Activated CD4-positive, CD25-positive, alpha-beta regulatory T cell treated with anti-CD3 and anti-CD28 coated beads, Interleukin-2, amount 50 U/mL, for 24 hours (primary cell): Measurements from ENCODE around the gene IGSF21.

Experiments
- ATAC-seq, 2 donors: fragments of 150-1000 bp; cut with Tn5 transposase; one replicate each; pipeline ENCODE4 v1.10.0; 2021; ENCODE audit warnings: mild to moderate bottlenecking in 1 of 2, moderate library complexity in 1 of 2

The IGSF21 gene

DNA sequence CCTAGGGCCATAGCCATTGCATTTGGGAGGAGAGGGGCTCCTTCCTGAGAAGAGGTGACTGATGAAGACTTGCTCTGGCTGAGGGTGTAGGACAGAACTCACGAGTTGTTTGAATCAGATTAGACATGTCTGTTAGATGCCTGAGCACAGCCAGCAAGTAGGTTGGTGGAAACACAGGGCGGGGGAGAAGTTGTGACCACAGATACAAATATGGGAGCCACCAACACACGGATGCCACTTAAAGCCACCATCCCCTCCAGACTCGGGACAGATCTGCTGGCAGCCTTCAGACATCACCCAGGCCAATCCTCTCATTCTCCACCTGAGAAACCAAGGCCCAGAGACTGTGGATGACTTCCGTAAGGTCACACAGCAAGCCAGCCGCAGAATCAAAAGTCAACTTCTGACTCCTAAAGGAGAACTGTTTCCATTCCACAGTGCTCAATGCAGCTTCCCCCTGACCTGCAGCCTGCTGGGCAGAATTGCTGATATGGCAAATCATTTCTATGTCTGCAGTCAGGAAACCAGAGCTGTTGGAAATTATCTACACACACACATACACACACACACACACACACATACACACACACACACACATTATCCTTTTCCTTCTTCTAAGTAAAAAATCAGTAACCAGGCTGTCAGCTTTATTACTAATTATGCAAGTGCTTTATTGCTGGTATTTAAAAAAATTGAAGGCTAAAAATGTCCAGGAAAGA is 196.7 kb downstream of the IGSF21 start:
- no peak for ATAC-seq

DNA sequence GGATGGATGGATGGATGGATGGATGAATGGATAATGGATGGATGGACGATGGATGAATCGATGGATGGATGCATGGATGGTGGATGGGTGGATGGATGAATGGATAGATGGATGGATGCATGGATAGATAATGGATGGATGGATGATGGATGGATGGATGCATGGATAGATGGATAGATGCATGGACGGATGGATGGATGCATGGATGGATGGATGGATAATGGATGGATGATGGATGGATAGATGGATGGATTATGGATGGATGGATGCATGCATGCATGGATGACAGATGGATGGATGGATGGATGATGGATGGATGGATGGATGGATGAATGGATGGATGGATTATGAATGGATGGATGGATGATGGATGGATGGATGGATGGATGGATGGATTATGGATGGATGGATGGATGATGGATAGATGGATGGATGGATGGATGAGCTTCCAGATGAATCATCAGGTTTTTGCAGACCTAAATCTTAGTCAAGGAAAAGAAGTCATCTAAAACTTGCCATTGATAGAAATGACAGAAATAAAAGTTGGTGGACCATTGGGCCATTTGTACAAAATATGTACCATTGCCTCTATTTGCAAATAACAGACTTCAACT is 197.7 kb downstream of the IGSF21 start:
- ATAC-seq: no peak

DNA sequence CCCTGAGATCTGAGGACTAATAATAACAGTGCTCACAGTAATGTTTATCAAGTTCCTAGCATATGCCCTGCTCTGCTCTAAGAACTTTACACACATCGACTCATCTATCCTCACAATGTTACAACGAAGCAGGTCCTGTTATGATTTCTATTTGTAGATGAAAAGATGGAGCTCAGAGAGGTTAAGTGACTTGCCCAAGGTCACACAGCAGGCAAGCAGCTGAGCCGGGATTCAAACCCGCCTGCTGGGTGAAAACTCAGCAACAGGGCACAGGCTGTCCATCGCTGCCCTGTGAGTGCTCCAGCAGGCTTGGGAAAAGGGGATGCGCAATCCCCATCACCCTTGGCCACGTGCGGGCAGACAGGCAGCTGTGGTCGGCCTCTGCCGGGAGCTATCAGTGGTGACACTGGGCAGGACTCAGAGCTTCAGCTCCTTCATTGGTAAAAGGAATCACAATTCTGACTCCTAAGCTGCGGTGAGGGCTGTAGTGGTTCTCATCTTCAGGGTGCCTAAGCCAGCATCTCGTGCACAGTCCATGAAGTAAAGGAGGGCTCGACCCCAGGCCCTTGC is 199.8 kb downstream of the IGSF21 start:
- ATAC-seq: no peak

DNA sequence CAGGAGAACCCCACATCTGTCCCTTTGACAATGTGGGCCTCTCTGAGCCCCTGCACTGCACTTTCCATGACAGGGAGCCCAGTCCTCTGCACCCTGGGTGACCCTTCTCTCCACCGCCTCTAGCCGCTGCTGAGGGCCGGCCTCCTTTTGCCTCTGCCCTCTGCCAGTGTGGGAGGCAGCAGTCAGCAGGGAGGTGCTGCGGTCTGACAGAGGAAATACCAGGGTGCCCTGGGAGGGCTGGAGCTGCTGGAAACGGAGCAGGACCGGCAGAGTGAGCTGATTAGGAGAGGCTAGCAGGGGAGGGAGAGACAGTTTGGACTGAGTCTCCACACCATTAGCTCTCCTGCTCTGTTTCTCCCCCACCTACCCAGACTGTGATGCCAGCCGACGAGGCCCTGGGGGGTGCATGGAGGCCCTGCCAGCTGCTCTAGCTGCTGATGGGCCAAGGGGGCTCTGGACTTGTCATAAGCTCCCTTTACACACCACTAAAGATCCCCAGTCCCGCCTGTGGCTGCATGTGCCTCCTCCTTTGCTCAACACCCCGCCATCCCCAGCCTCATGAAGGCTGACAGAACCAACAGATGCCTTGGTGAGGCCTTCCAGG is 202.1 kb downstream of the IGSF21 start:
- no peak for ATAC-seq

DNA sequence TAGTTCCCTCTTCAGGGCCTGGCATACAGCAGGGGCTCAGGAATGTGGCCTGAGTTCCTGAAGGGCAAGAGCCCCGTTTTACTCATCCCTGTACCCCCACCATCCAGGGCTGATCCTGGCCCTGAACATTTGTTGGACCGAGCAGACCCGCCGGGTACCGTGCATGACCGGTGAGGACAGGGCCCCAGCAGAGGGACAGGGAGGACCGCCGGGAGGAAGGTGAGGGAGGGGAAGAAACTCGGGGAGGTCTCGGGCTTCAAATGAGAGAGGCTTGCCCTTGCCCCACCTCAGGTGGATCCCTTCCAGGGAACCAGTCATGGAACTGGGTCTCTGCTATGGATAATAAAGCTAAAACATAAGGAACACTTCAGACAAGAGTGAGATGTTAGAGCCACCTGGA is 205.4 kb downstream of the IGSF21 start:
- ATAC-seq: no peak

DNA sequence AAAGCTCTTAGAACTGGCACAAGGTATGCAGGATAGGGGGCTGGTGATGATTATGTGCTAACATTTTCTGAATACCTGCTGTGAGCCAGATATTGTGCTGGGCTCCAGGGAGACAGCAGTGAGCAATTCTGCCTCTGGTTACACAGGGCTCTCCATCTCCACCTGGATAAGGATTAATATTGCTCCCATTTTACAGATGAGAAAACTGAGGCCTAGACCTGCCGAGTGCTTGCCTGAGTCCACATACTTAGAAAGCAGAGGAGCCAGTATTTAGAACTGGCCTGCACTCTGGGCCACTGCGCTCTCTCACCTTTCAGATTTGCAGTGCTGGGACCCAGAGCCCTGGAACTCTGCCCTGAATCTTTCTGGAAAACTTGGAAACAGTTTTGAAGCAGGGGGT is 205.9 kb downstream of the IGSF21 start:
- ATAC-seq: no peak

DNA sequence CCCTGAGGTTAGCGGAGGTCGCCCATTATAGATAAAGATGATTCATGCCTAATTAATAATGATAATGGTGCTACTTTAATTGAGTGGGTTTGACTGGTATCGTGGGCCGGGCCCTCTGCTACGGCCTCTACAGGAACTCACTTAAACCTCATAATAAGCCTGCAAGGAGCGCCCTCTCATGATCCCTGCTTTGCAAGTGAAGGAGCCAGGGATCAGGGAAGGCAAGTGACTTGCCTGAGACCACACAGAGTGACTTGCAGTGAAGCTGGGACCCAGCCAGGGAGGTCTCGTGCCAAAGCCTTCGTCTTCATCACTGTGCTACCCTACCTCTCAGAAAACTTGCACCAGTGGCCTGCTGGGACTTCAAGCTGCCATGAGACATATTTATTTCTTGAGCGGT is 206.8 kb downstream of the IGSF21 start:
- no peak for ATAC-seq

DNA sequence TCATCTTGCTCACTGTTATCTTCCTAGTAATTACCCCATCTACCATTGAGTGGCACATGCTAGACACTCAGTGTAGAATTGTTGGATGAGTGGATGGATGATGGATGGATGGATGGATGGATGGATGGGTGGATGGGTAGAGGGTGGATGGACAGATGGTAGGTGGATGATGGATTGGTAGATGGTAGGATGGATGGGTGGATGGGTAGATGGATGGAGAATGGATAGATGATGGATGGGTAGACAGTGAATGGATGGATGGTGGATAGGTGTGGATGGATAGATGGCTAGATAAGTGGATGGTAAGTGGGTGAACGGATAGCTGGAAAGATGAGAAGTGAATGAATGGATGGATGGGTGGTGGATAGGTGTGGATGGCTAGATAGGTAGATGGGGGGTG is 207.9 kb downstream of the IGSF21 start:
- ATAC-seq: no peak

DNA sequence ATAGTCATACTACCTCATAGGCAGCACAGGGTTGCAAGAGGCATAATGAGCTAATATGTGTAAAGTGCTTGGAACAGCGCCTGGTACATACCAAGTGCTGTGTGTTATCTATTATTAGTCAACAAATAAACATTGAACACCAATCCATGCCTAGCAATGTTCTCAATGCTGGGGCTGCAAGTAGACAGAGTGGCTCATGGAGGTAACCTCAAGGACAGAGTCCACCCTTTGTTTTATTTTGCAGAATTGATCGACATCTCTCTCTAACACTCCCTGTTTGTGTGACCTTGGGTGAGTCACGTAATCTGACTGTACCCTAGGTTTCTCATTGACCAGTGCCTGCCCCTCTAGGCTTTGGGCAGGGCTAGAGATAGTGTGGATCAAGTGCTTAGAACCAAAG is 209.2 kb downstream of the IGSF21 start:
- no peak for ATAC-seq

DNA sequence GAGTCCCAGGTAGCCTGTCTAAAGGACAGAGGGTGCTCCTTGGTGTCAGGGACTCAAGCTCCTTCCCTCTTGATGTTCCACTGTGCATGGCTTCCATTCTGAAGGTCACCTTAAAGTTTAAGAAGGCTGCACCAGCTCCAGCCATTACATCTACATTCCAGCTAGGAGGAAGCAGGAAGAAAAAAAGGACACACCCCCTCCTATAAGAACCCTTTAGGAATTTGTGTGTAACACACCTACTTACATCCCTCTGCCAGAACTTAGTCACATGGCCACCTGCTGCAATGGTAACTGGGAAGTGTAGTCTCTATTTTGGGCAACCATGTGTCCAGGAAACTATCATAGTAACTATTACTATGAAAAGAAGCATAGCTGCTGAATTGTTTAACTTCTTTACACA is 211.5 kb downstream of the IGSF21 start:
- ATAC-seq: no peak

DNA sequence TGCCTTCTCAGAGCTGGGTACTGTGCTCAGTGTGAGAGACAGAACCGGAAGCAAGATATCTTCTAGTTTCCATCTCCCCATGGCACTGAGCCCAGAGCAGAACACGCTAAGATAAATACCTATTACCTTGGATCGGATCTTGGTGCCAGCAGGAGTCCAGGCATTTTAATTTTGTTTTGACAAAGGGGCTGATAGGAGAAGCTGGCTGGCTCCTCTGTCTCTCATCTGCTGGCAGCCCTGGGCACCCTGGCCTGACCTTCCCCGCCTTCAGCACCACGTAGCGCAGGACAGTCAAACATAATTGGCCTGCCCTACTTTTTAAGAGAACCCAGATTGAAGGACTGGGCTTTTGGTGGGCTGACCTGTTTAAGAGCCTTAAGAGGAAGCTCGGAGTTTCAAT is 212.5 kb downstream of the IGSF21 start:
- no peak for ATAC-seq

DNA sequence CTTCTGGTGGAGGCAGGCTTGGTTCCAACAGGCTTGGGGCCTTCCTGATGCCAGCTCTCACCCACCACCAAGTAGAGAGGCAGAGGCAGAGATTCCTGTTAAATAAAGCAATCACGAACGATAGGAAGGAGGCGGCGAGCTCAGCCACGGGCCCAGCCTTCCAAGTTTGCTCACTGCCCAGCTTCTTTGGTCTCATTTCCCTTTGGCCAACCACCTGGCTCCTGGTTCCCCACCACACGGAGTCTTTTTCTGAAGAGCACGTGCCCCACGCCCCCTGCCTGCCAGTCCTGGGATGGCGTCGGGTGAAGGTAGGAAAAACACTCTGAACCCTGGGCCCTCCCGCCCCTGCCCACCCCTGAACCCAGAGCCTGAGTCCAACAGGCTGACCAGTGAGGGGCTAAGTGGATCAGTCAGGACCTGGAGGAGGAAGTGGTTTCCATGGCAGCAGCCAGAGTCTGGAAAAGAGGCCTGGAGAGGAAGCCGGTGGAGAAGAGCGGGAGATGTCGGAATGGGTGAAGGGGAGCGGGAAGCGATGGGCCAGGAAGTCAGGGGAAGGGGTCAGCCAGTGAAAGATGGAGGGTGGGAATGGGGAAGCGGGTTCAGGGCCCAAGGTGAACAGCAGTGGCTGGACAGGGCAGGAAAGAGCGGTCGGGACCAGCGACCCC is 214.9 kb downstream of the IGSF21 start:
- ATAC-seq: no peak

DNA sequence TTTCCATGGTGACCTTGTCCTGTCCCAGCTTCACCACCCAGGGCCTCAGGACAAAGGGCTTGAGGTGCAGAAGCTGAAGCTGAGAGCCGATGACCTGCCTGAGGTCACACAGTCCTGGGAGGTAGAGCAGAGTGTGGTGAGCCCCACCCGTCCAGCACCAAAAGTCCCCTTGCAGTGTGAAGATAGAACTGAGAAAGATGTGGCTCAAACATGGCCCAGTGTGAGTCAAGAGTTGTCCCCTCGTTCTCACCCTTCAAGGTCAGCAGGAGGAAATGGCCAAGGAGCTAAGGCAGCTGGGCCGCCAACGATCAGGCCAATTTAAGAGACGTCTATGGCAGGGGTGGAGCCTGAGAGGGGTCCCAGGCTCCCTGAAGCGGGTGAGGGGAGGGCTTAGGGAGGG is 215.7 kb downstream of the IGSF21 start:
- ATAC-seq: no peak

DNA sequence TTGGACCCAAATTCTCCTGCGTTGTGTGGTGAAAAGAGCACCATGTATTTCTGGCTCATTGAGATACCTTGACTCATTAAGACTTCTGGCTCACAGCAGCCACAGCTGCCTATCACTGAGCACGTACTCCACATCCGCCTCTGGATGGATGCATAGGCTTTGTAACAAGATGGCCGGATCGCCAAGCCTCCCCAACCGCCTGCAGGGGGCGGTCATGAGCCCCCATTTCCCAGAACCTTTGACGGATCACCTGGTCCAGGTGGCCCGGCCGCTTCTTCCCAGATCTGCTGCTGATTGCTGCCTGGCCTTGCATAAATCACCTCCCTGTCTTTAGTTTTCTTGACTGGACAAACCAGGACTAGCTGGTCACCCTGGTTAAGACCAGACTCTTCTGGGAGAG is 216.6 kb downstream of the IGSF21 start:
- no peak for ATAC-seq

DNA sequence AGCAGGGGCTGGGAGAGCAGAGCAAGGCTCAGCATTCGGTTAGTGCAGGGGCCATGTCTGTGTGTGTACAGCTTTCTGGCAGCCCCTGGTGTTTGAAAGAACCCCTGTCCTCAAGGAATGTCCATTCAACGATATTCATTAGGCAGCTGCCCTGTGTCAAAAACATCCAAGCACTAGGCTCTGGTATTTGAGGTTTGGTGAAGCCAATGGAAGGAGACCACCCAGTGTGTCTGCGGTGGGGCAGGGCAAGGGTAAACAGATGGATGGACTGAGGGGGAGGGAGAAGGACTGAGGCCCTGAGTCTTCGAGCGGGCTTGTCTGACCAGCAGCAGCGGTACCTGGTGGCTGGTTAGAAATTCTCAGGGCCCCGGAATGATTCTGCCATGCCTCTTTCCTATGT is 217.5 kb downstream of the IGSF21 start:
- no peak for ATAC-seq

DNA sequence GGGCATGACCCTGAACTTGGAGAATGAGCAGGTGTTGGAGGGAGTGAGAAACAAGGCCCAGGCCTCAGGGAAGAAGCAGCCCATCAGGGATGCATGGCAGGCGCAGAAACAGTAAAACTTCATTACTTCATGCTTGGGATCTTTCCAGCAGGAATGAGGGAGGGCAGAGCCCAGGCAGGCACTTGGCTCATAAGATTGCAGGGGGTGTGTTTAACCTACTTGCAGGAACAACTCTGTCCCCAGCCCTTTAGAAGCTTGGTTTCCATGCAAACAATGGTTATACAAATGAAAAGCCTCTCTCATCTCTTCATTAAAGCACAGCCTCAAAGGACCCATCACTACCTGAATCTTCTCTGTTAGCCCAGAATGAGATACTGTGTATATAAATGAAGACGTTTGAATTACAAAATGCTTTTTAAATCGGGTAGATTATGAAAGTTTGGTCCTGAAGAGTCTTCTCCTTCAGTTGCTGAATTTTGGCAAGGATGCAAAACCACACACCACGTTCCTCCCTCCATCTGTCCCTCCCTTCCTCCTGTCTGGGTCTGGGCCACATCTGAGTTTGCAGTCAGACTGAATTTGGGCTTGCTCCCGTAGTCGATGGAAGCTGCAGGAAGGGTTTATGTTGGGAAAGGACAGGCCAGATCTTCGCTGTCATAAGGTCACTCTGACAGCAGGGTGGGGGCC is 218.8 kb downstream of the IGSF21 start:
- ATAC-seq: no peak

DNA sequence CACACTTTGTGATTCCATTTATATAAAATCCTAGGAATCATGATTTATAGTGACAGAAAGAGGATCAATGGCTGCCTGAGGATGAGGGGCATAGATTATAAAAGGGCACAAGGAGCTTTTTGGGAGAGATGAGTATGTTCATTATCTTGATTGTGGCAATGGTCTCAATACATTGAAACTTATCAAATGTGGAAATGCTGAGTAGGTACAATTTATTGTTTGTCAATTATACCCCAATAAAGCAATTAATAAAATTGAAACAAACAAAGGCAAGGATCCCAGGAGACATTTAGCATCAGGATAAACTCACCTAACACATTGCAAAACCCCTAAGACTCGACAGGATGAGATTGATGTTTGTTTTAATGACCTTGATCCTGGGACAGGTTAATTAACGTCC is 220.1 kb downstream of the IGSF21 start:
- ATAC-seq: no peak

DNA sequence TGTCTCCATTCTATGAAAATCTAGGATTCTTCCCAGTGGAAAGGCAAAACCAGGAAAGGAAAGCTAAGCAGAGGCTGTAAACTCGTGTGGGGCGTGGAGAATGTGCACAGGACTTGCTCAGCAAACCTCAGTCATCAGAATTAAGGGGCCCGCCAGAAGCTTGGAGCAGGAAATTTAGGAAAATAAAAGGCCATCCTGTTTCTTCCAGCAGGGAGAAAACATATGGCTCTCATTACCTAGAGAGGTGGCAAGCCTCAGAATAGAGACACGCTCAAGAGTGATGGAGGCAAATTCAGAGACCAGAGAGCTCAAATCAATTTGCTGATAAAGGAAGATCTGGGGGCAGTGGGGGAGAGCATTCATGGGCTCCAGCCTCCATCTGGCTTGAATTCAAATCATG is 221.2 kb downstream of the IGSF21 start:
- no peak for ATAC-seq

DNA sequence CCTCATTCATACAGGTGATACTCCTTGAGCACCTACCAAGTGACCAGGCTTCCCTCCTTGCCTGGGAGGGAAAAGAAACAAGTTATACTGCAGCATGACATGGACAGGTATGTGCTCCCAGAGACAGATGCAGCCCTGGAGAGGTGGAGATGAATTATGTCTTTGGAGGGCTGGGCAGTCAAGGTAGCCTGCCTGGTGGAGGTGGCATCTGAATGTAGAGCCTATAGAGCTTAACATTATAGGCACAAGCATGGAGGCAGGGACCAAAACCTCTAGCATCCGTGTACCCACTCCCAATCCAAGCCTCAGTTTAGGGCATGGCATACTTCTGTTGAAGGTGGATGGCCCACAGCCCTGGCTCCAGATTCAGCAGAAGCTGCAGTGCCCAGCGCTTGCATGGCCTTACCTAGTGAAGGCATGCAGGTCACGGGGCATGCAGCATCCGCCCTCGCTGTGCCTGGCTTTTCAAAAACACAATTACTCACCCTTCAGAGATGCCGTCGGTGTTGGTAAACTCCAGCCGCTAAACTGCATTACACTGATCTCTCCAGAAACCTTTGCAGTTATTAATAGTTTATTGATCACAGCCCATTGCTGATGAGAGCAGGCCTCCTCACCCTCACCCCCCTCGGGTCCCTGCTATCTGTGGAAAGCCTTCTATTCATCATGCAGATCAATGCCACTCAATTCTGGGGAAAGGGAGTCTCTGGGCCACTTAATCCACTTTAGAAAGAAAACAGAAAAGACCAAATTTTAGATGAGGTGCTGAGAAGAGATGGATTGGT is 222.1 kb downstream of the IGSF21 start:
- no peak for ATAC-seq

DNA sequence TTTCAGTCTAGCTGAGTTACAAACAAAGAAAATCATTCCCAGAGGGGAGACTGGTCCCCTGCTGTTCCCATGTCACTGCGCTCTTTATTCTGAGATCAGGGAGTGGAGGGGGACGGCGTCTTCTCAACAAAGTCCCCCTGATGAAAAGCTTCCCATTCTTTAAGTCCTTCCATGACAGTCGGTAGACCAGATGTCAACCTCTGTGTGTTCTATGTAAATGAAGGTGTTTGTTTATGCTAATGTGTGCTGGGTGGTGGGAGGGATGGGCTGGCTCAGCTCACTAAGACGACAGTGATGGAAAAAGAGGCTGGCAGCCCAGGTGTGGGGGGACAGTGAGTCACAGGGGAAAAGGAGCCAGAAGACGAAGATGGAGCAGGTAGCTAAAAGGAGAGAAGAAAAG is 225.0 kb downstream of the IGSF21 start:
- ATAC-seq: no peak

DNA sequence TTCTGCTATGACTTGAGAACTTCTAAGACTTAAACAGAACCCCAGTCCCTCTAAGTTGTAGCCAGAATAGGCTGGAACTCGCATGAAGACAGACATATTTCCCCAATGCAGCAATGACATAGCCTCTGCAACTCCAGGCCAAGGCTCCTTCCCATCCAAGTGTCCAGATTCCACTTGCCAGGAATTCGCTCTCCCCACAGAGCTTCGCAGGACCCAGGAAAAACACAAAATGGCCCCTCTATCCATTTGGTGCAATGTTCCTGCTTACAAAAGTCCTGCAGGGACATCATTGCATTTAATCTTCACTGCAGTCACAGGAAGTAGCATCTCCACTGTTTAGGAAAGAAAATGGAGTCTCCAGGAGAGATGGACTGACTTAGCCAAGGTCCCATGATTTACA is 225.6 kb downstream of the IGSF21 start:
- ATAC-seq: no peak

DNA sequence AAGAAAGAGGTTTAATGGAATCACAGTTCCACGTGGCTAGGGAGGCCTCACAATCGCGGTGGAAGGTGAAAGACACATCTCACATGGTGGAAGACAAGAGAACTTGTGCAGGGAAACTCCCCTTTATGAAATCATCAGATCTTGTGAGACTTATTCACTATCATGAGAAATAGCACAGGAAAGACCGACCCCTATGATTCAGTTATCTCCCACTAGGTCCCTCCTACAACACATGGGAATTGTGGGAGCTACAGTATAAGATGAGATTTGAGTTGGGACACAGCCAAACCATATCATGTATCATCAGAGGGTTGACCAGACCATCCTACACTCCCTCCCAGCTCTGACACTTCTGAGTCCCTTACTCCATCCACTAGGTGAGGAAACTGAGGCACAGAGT is 229.2 kb downstream of the IGSF21 start:
- no peak for ATAC-seq
